Activated CD4-positive, alpha-beta T cell treated with anti-CD3 and anti-CD28 coated beads, Interleukin-2, Interleukin-4, amounts not matched to agents 100 ng/mL and 50 ng/mL, durations not matched to agents 16 hours and 8 hours (primary cell): ENCODE results near the gene SVOP.

Experiments
- DNase-seq: peaks from one replicate; pipeline ENCODE4 v3.0.0-alpha.2; 2020; ENCODE audit warnings: low spot score

SVOP gene

GRCh38 chr12:108977360-108977759, 43.5 kb downstream of the SVOP start:
- DNase-seq = no peak

GRCh38 chr12:108975024-108975593, 45.8 kb downstream of the SVOP start:
- no peak for DNase-seq

GRCh38 chr12:108973629-108974152, 47.2 kb downstream of the SVOP start:
- no peak for DNase-seq

GRCh38 chr12:108972358-108972757, 48.5 kb downstream of the SVOP start:
- no peak for DNase-seq

GRCh38 chr12:108969622-108970021, 51.2 kb downstream of the SVOP start:
- DNase-seq = no peak

GRCh38 chr12:108967869-108968540, 52.9 kb downstream of the SVOP start:
- no peak for DNase-seq

- DNase-seq = no peak
Observed at GRCh38 chr12:108966378-108967151, 54.3 kb downstream of the SVOP start.

- no peak for DNase-seq
Observed at GRCh38 chr12:108965886-108966285, 55.0 kb downstream of the SVOP start.

- DNase-seq = no peak
Observed at GRCh38 chr12:108964371-108965352, 56.2 kb downstream of the SVOP start.

GRCh38 chr12:108962256-108962655, 58.6 kb downstream of the SVOP start:
- no peak for DNase-seq

GRCh38 chr12:108959748-108960655, 60.9 kb downstream of the SVOP start:
- DNase-seq = no peak

- DNase-seq = no peak
Observed at GRCh38 chr12:108955225-108955835, 65.5 kb downstream of the SVOP start.

GRCh38 chr12:108950991-108951739, 69.7 kb downstream of the SVOP start:
- peak; percentile 70 for DNase-seq

GRCh38 chr12:108949976-108950375, 70.9 kb downstream of the SVOP start:
- no peak for DNase-seq

GRCh38 chr12:108948367-108948766, 72.5 kb downstream of the SVOP start:
- no peak for DNase-seq

- no peak for DNase-seq
Observed at GRCh38 chr12:108947097-108947496, 73.8 kb downstream of the SVOP start.

- no peak for DNase-seq
Observed at GRCh38 chr12:108940138-108940537, 80.7 kb downstream of the SVOP start.

GRCh38 chr12:108939594-108939993, 81.3 kb downstream of the SVOP start:
- peak; percentile 27 for DNase-seq

GRCh38 chr12:108938247-108938924, 82.5 kb downstream of the SVOP start:
- DNase-seq = no peak
